Measurements from ENCODE around the gene FZD7.

GRCh38 chr2:202044777-202045176 lies 11.1 kb downstream of the FZD7 start:
- TF ChIP-seq POLR2A (IDR thresholded peaks at IDR 0.05; ENCODE audit: low read length) (no peak), GATA1 (IDR thresholded peaks at IDR 0.05; ENCODE audit: low read depth, low read length) (no peak)

All from erythroblast (primary cell).